GM23338 (cell line): ENCODE data around the gene CD74.

Source experiments
- CREB1 ChIP-seq: fragments of 250-450 bp; sonication (Bioruptor Pico); IDR thresholded peaks from 2 replicates; pipeline ENCODE4 v1.5.0; 2020; ENCODE audit warnings: low read depth, mild to moderate bottlenecking, moderate library complexity
- ETS1 ChIP-seq: IDR thresholded peaks from 2 replicates; pipeline ENCODE4 v1.6.1; 2016; ENCODE audit warnings: antibody characterized with exemption
- EZH2 ChIP-seq: fragments of 200-600 bp; sonication (generic); IDR thresholded peaks from one replicate; pipeline ENCODE4 v1.8.0; 2017; ENCODE audit warnings: antibody characterized with exemption, mild to moderate bottlenecking, low read depth; ENCODE audit not compliant: unreplicated experiment
- EZH2phosphoT487 ChIP-seq: fragments of 200-600 bp; sonication (generic); IDR thresholded peaks from one replicate; pipeline ENCODE4 v1.8.1; 2018; ENCODE audit warnings: antibody characterized with exemption; ENCODE audit not compliant: unreplicated experiment
- NANOG ChIP-seq: IDR thresholded peaks from 2 replicates; pipeline ENCODE4 v1.6.1; 2016; ENCODE audit warnings: antibody characterized with exemption, borderline replicate concordance
- POLR2AphosphoS5 ChIP-seq: IDR thresholded peaks from 2 replicates; pipeline ENCODE4 v1.6.1; 2016; ENCODE audit warnings: antibody characterized with exemption, low read depth
- REST ChIP-seq: IDR thresholded peaks from one replicate; pipeline ENCODE4 v1.6.1; 2018; ENCODE audit warnings: antibody characterized with exemption; ENCODE audit not compliant: unreplicated experiment
- STAT1 ChIP-seq: IDR thresholded peaks from one replicate; pipeline ENCODE4 v1.6.1; 2016; ENCODE audit warnings: antibody characterized with exemption; ENCODE audit not compliant: unreplicated experiment
- ZNF331 ChIP-seq: fragments of 250-450 bp; sonication (Bioruptor Pico); IDR thresholded peaks from 2 replicates; pipeline ENCODE4 v1.5.0; 2020; ENCODE audit warnings: low read depth, mild to moderate bottlenecking, moderate library complexity
- TF ChIP-seq, protein P1 (sequence below), 2 experiments: fragments of 200-600 bp in 1 of 2; sonication (generic) in 1 of 2; conservative IDR thresholded peaks; 2 replicates each; pipeline versions ENCODE4 v1.5.1 to v1.6.1; 2016 to 2017; ENCODE audit warnings: antibody characterized with exemption in 2 of 2, low read depth in 2 of 2, mild to moderate bottlenecking in 2 of 2, moderate library complexity in 1 of 2

DNA sequence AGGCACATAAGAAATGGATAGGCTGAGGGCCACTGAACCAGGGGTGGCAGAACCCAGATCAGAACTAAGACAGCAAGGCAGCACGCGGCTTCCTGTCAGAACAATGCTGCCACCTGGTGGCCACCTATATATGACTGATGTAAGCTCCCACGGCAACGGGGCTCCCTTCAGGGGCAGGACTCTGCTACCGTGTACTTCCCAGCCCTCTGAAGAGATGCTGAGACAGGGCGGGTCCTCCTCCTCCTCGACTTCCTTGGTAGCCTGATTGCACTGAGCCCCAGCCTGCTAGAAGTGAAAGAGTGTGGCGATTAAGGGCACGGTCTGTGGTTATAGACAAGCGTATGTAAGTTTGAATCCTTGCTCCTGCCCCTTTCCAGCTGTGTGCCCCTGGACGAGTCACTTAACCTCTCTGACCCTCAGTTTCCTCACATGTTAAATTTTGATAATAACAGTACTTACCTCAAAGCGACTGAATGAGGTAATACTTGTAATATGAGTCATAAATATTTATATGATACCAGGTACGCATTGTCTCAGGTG lies 23.5 kb upstream of the CD74 start:
- TF ChIP-seq, protein P1, sequence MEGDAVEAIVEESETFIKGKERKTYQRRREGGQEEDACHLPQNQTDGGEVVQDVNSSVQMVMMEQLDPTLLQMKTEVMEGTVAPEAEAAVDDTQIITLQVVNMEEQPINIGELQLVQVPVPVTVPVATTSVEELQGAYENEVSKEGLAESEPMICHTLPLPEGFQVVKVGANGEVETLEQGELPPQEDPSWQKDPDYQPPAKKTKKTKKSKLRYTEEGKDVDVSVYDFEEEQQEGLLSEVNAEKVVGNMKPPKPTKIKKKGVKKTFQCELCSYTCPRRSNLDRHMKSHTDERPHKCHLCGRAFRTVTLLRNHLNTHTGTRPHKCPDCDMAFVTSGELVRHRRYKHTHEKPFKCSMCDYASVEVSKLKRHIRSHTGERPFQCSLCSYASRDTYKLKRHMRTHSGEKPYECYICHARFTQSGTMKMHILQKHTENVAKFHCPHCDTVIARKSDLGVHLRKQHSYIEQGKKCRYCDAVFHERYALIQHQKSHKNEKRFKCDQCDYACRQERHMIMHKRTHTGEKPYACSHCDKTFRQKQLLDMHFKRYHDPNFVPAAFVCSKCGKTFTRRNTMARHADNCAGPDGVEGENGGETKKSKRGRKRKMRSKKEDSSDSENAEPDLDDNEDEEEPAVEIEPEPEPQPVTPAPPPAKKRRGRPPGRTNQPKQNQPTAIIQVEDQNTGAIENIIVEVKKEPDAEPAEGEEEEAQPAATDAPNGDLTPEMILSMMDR (conservative IDR thresholded peaks at IDR 0.05; ENCODE audit: low read depth in 2 of 2), result peak; percentile 81 to 98
- no peak for TF ChIP-seq ETS1
- TF ChIP-seq EZH2phosphoT487, result no peak
- TF ChIP-seq EZH2, result no peak
- no peak for TF ChIP-seq STAT1
- TF ChIP-seq POLR2AphosphoS5, result no peak
- no peak for TF ChIP-seq NANOG
- no peak for TF ChIP-seq REST
- 0 out of 2 replicates have a peak, but pooled peaks have one; percentile 32 for TF ChIP-seq CREB1
- no peak for TF ChIP-seq ZNF331
